ENCODE data around the gene ZNF808. TPM values are rescaled to one million over a fixed set of nuclear protein-coding genes. Genes with fewer than 3 reads are reported as not detected.
"Not testable (repeated sequence)": the region's sequence is repeated elsewhere in the genome, so short reads cannot be mapped to it uniquely, and the experiment has no call there.

The ZNF808 gene
- total RNA-seq, 3 donors from 2014 or later, result 12.1 to 12.7 (median 12.6) TPM

DNA sequence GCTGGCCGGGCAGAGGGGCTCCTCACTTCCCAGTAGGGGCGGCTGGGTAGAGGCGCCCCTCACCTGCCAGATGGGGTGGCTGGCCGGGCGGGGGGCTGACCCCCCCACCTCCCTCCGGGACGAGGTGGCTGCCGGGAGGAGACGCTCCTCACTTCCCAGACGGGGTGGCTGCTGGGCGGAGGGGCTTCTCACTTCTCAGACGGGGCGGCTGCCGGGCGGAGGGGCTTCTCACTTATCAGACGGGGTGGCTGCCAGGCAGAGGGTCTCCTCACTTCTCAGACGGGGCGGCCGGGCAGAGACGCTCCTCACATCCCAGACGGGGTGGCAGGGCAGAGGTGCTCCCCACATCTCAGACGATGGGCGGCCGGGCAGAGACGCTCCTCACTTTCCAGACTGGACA, 66.0 kb downstream of the ZNF808 start:
- H3K27me3 Mint-ChIP-seq (ENCODE audit: low read depth); H3K4me3 Mint-ChIP-seq; ATAC-seq; DNase-seq; H3K4me1 Mint-ChIP-seq (ENCODE audit: low read depth): not testable (repeated sequence)
- H3K36me3 Mint-ChIP-seq (ENCODE audit: insufficient read depth), result peaks cover 43% of the 10 kb centered on the region
- peaks cover 18% of the 10 kb centered on the region for H3K9me3 Mint-ChIP-seq

- H3K4me3 Mint-ChIP-seq, result no peak overlapping the region
- H3K9me3 Mint-ChIP-seq, result peaks cover 18% of the 10 kb centered on the region
- H3K36me3 Mint-ChIP-seq (ENCODE audit: insufficient read depth), result peaks cover 21% of the 10 kb centered on the region
- H3K27me3 Mint-ChIP-seq (ENCODE audit: low read depth), result no peaks in the 10 kb centered on the region
- ATAC-seq (no peak), DNase-seq (no peak)
- peaks cover 16% of the 10 kb centered on the region for H3K4me1 Mint-ChIP-seq (ENCODE audit: low read depth)
Observed at GRCh38 chr19:52599241-52599640, 71.8 kb downstream of the ZNF808 start.

- Mint-ChIP-seq H3K9me3 (peaks cover 25% of the 10 kb centered on the region), H3K4me1 (ENCODE audit: low read depth) (peaks cover 20% of the 10 kb centered on the region), H3K4me3 (peak overlapping the region; percentile 88), H3K36me3 (ENCODE audit: insufficient read depth) (peaks cover 25% of the 10 kb centered on the region), H3K27me3 (ENCODE audit: low read depth) (no peaks in the 10 kb centered on the region)
- ATAC-seq, result peak; percentile 23 to 32
- DNase-seq, result peak; percentile 5
Observed at GRCh38 chr19:52600639-52601024, 73.2 kb downstream of the ZNF808 start.

DNA sequence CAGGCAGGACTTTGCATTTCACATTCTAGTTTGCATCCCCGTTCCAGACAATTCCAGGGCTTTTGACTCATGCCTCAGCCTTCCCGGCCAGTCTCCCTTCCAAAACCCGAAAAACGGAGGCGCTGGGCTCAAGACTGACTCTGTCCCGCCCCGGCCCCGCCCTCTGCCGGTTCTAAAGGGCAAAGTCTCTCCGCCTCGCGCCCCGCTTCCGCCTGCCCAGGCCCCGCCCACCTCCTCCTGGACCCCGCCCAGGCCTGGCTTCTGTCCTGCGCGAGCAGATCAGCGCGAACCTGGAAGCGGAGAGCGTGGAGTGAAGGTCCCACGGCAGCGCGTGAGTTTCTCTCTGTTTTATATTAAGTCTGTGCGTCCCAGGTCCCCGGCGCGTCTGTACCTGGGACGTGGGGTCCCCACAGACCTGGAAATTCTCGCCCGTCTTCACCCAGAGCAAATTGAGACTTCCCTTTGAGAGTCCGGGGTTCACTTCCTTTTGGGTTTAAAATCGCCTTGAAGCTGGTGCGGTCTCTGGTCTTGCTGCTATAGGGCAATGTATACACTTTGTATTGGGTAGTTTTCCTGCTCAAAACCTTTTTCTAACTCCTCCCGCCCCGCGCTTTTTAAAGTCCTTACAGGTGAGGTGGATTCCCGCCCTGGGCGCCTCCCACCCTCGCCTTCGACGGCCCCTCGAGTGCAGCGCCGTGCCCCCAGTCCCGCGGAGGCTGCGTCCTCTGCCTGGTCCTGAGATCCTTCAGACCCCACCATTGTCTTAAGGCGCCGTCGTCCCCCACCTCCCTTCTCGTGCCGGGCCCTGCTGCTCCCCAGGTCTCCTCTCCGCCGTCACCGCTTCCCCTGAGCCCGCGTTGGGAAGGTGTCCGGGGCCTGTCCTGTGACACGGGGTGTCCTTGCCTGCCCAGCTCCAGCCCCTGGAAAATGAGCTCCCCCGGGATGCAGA, 73.8 kb downstream of the ZNF808 start:
- H3K4me1 Mint-ChIP-seq (ENCODE audit: low read depth), result peaks cover 22% of the 10 kb centered on the region
- DNase-seq (peak; percentile 94), ATAC-seq (peak; percentile 99)
- H3K36me3 Mint-ChIP-seq (ENCODE audit: insufficient read depth), result peaks cover 24% of the 10 kb centered on the region
- H3K9me3 Mint-ChIP-seq, result peaks cover 26% of the 10 kb centered on the region
- no peaks in the 10 kb centered on the region for H3K27me3 Mint-ChIP-seq (ENCODE audit: low read depth)
- H3K4me3 Mint-ChIP-seq, result peak overlapping the region; percentile 88

DNA sequence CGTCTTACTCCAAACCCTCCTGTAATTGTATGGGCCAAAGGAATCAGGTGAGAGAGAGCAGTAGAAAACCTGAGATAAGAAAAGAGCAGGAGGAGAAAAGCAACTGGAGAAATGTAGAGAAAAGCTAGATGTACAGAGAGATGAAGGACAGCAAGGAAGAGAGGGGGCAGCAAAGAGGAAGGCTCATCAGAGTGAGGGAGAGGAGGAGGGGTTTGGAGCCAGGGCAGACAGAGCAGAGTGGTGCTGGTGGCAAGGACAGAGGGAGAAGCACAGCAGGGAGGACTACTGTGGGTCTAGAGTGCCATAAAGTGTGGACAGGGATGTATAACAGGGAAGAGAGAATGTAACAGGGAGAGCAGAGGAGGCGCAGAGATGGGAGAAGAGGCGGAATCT, 74.5 kb downstream of the ZNF808 start:
- Mint-ChIP-seq H3K9me3 (peaks cover 21% of the 10 kb centered on the region), H3K4me3 (peak overlapping the region; percentile 88)
- not testable (repeated sequence) for H3K27me3 Mint-ChIP-seq (ENCODE audit: low read depth)

GRCh38 chr19:52602941-52603340, 75.5 kb downstream of the ZNF808 start:
- ATAC-seq, result no peak
- no peak for DNase-seq
- H3K36me3 Mint-ChIP-seq (ENCODE audit: insufficient read depth), result peaks cover 19% of the 10 kb centered on the region
- H3K27me3 Mint-ChIP-seq (ENCODE audit: low read depth), result no peaks in the 10 kb centered on the region
- peaks cover 23% of the 10 kb centered on the region for H3K4me1 Mint-ChIP-seq (ENCODE audit: low read depth)
- H3K4me3 Mint-ChIP-seq, result no peak overlapping the region
- H3K9me3 Mint-ChIP-seq, result peaks cover 13% of the 10 kb centered on the region

More for the DNA sequence above, 74.5 kb downstream of the ZNF808 start:
- not testable (repeated sequence) for DNase-seq, ATAC-seq
- H3K36me3 Mint-ChIP-seq (ENCODE audit: insufficient read depth), result peaks cover 20% of the 10 kb centered on the region
- H3K4me1 Mint-ChIP-seq (ENCODE audit: low read depth), result peaks cover 23% of the 10 kb centered on the region

GRCh38 chr19:52603558-52604207, 76.2 kb downstream of the ZNF808 start:
- H3K4me1 Mint-ChIP-seq (ENCODE audit: low read depth), result peaks cover 23% of the 10 kb centered on the region
- no peaks in the 10 kb centered on the region for H3K27me3 Mint-ChIP-seq (ENCODE audit: low read depth)
- peaks cover 13% of the 10 kb centered on the region for H3K9me3 Mint-ChIP-seq
- DNase-seq (no peak), ATAC-seq (no peak)
- H3K36me3 Mint-ChIP-seq (ENCODE audit: insufficient read depth), result peaks cover 22% of the 10 kb centered on the region
- H3K4me3 Mint-ChIP-seq, result no peak overlapping the region

Other genes starting within 250 kb of the ZNF808 start
- 1 to 10 TPM; 3.1 to 5.6 (median 5.0) TPM for gene ZNF480, start 230.5 kb upstream of the ZNF808 start, total RNA-seq
- gene ZNF610, start 191.4 kb upstream of the ZNF808 start, total RNA-seq, result under 1 TPM in 2 of 3 donors, not detected in 1; 0.18 to 0.27 TPM
- 10 to 100 TPM in 2 of 3 donors, 1 to 10 TPM in 1; 10.0 to 16.5 (median 10.0) TPM for gene ZNF880, start 157.7 kb upstream of the ZNF808 start, total RNA-seq
- 1 to 10 TPM; 2.6 to 4.6 (median 4.5) TPM for gene ZNF528, start 129.8 kb upstream of the ZNF808 start, total RNA-seq
- gene ZNF534, start 98.5 kb upstream of the ZNF808 start, total RNA-seq, result not detected
- under 1 TPM; 0.08 to 0.35 (median 0.23) TPM for gene ZNF578, start 74.1 kb upstream of the ZNF808 start, total RNA-seq
- 10 to 100 TPM in 1 of 3 donors, 1 to 10 TPM in 2; 7.6 to 10.2 (median 8.3) TPM for gene ZNF701, start 42.6 kb downstream of the ZNF808 start, total RNA-seq
- 1 to 10 TPM; 7.9 to 9.0 (median 8.8) TPM for gene ZNF83, start 110.7 kb downstream of the ZNF808 start, total RNA-seq
- gene ZNF611, start 207.4 kb downstream of the ZNF808 start, total RNA-seq, result 10 to 100 TPM; 10.4 to 15.3 (median 13.4) TPM

All from activated T-cell treated with anti-CD3 and anti-CD28 coated beads, Interleukin-2, amount 50 U/mL, for 4 hours (primary cell).